Measurements from ENCODE around the gene CFDP1.

DNA sequence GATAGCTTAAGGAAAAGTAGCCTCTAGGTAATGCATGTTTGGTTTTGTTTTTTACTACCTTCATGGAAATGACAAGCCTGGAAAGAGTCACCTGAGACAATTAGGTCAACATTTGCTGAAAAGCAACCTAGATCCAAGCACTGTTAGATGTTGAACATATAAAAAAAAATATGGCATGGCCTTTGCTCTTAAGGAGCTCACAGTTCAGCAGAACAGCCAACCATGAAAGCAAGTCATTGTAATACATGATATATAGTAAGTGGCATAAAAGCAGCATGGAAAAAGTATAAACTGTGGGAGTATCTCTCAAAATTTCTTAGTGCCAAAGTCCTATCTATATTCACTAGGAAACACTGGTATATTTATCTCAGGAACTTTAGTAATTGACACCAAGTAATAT is 31.6 kb downstream of the CFDP1 start:
- TF ChIP-seq YY1 (IDR thresholded peaks at IDR 0.05; ENCODE audit: insufficient read depth, insufficient read length) (no peak), SUZ12 (IDR thresholded peaks at IDR 0.05; ENCODE audit: extremely low read depth, insufficient read depth, insufficient read length) (no peak), ZNF274 (IDR thresholded peaks at IDR 0.05; ENCODE audit: low read depth, low read length) (no peak)

All from NT2/D1 (cell line).